ENCODE results near the gene EBF3.

- no peak for TF ChIP-seq POLR2A (IDR thresholded peaks at IDR 0.05)
- TF ChIP-seq, protein P1, sequence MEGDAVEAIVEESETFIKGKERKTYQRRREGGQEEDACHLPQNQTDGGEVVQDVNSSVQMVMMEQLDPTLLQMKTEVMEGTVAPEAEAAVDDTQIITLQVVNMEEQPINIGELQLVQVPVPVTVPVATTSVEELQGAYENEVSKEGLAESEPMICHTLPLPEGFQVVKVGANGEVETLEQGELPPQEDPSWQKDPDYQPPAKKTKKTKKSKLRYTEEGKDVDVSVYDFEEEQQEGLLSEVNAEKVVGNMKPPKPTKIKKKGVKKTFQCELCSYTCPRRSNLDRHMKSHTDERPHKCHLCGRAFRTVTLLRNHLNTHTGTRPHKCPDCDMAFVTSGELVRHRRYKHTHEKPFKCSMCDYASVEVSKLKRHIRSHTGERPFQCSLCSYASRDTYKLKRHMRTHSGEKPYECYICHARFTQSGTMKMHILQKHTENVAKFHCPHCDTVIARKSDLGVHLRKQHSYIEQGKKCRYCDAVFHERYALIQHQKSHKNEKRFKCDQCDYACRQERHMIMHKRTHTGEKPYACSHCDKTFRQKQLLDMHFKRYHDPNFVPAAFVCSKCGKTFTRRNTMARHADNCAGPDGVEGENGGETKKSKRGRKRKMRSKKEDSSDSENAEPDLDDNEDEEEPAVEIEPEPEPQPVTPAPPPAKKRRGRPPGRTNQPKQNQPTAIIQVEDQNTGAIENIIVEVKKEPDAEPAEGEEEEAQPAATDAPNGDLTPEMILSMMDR (IDR thresholded peaks at IDR 0.05): no peak
Observed at GRCh38 chr10:129909531-129910256, 54.4 kb downstream of the EBF3 start.

All from Peyer's patch (tissue), 4 donors.